ENCODE results near the gene CHRNA9. TPM values are rescaled to one million over a fixed set of nuclear protein-coding genes. Genes with fewer than 3 reads are reported as not detected.
"Not testable (repeated sequence)": the region's sequence is repeated elsewhere in the genome, so short reads cannot be mapped to it uniquely, and the experiment has no call there.

Gene CHRNA9
- total and polyA plus RNA-seq, 3 experiments from 2014 or later: 0.11 to 0.14 TPM; not detected in 1

- Histone ChIP-seq H3K9me3 (ENCODE audit: low read length) (peaks cover 14% of the 10 kb centered on the region), H3K27me3 (ENCODE audit: insufficient read depth, low read length, poor library complexity, severe bottlenecking) (no peaks in the 10 kb centered on the region), H3K27ac (ENCODE audit: low read depth, low read length) (no peak overlapping the region), H3K4me1 (ENCODE audit: insufficient read depth, low read length) (peaks cover 48% of the 10 kb centered on the region), H3K36me3 (ENCODE audit: insufficient read depth, low read length) (no peaks in the 10 kb centered on the region), H3K4me3 (ENCODE audit: low read length) (no peak overlapping the region)
- Mint-ChIP-seq H3K4me1 (peaks cover 38 to 53% (median 49%) of the 10 kb centered on the region in 3 donors), H3K27me3 (no peaks in the 10 kb centered on the region), H3K27ac (no peak overlapping the region), H3K36me3 (peaks cover 0 to 3% (median 2%) of the 10 kb centered on the region in 3 donors), H3K9me3 (no peaks in the 10 kb centered on the region), H3K4me3 (no peak overlapping the region)
- CTCF ChIA-PET: no interaction called here
- POLR2A ChIA-PET: interaction anchor here (0.8 kb wide), 1 partner anchor 11 kb away, joined by 3 read pairs; no protein-coding TSS in a partner anchor
- no peak for DNase-seq
Measured at GRCh38 chr4:40294339-40294738, 40.8 kb upstream of the CHRNA9 start.

DNA sequence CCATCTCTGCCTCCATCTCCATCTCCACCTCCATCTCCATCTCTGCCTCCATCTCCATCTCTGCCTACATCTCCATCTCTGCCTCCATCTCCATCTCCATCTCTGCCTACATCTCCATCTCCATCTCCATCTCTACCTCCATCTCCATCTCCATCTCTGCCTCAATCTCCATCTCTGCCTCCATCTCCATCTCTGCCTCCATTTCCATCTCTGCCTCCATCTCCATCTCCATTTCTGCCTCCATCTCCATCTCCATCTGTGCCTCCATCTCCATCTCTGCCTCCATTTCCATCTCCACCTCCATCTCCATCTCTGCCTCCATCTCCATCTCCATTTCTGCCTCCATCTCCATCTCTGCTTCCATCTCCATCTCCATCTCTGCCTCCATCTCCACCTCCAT, 40.1 kb upstream of the CHRNA9 start:
- Histone ChIP-seq H3K4me1 (ENCODE audit: insufficient read depth, low read length) (peaks cover 48% of the 10 kb centered on the region), H3K4me3 (ENCODE audit: low read length) (peak overlapping the region; percentile 15), H3K9me3 (ENCODE audit: low read length) (peaks cover 14% of the 10 kb centered on the region)
- H3K36me3 Mint-ChIP-seq; H3K9me3 Mint-ChIP-seq; POLR2A ChIA-PET; H3K27me3 ChIP-seq (ENCODE audit: insufficient read depth, low read length, poor library complexity, severe bottlenecking); H3K4me3 Mint-ChIP-seq; H3K27me3 Mint-ChIP-seq; H3K36me3 ChIP-seq (ENCODE audit: insufficient read depth, low read length); H3K27ac ChIP-seq (ENCODE audit: low read depth, low read length); H3K27ac Mint-ChIP-seq; DNase-seq: not testable (repeated sequence)
- CTCF ChIA-PET: interaction anchor here (1.0 kb wide), 1 partner anchor 9 kb away, joined by 4 read pairs; no protein-coding TSS in a partner anchor
- H3K4me1 Mint-ChIP-seq: peaks cover 37 to 53% (median 48%) of the 10 kb centered on the region in 3 donors

GRCh38 chr4:40295572-40295971, 39.6 kb upstream of the CHRNA9 start:
- H3K4me3 Mint-ChIP-seq: no peak overlapping the region
- peaks cover 37 to 53% (median 48%) of the 10 kb centered on the region in 3 donors for H3K4me1 Mint-ChIP-seq
- Histone ChIP-seq H3K4me1 (ENCODE audit: insufficient read depth, low read length) (peaks cover 48% of the 10 kb centered on the region), H3K27ac (ENCODE audit: low read depth, low read length) (no peak overlapping the region), H3K36me3 (ENCODE audit: insufficient read depth, low read length) (no peaks in the 10 kb centered on the region), H3K9me3 (ENCODE audit: low read length) (peaks cover 14% of the 10 kb centered on the region), H3K27me3 (ENCODE audit: insufficient read depth, low read length, poor library complexity, severe bottlenecking) (no peaks in the 10 kb centered on the region), H3K4me3 (ENCODE audit: low read length) (no peak overlapping the region)
- H3K9me3 Mint-ChIP-seq: no peaks in the 10 kb centered on the region
- H3K27me3 Mint-ChIP-seq: no peaks in the 10 kb centered on the region
- CTCF ChIA-PET: interaction anchor here (1.0 kb wide), 1 partner anchor 9 kb away, joined by 4 read pairs; no protein-coding TSS in a partner anchor
- POLR2A ChIA-PET: no interaction called here
- H3K27ac Mint-ChIP-seq: no peak overlapping the region
- peaks cover 0 to 3% (median 2%) of the 10 kb centered on the region in 3 donors for H3K36me3 Mint-ChIP-seq
- DNase-seq: no peak

GRCh38 chr4:40299126-40299525, 36.0 kb upstream of the CHRNA9 start:
- no peaks in the 10 kb centered on the region for H3K9me3 Mint-ChIP-seq
- H3K4me3 Mint-ChIP-seq: no peak overlapping the region
- H3K4me1 Mint-ChIP-seq: peaks cover 47 to 69% (median 62%) of the 10 kb centered on the region in 3 donors
- ChIA-PET CTCF (interaction anchor here (0.6 to 1.0 kb wide), 2 partner anchors 31 to 94 kb away, joined by 3 to 4 read pairs; no protein-coding TSS in a partner anchor), POLR2A (interaction anchor here (1.6 kb wide), 1 partner anchor 15 kb away, joined by 6 read pairs; no protein-coding TSS in a partner anchor)
- DNase-seq: no peak
- Histone ChIP-seq H3K27ac (ENCODE audit: low read depth, low read length) (no peak overlapping the region), H3K9me3 (ENCODE audit: low read length) (peaks cover 14% of the 10 kb centered on the region), H3K36me3 (ENCODE audit: insufficient read depth, low read length) (no peaks in the 10 kb centered on the region), H3K4me3 (ENCODE audit: low read length) (no peak overlapping the region), H3K27me3 (ENCODE audit: insufficient read depth, low read length, poor library complexity, severe bottlenecking) (no peaks in the 10 kb centered on the region), H3K4me1 (ENCODE audit: insufficient read depth, low read length) (peaks cover 68% of the 10 kb centered on the region)
- no peaks in the 10 kb centered on the region for H3K27me3 Mint-ChIP-seq
- peak overlapping the region in 3 of 8 donors; percentile 73 to 96 (median 90) for H3K27ac Mint-ChIP-seq
- peaks cover 0 to 3% (median 3%) of the 10 kb centered on the region in 3 donors for H3K36me3 Mint-ChIP-seq

DNA sequence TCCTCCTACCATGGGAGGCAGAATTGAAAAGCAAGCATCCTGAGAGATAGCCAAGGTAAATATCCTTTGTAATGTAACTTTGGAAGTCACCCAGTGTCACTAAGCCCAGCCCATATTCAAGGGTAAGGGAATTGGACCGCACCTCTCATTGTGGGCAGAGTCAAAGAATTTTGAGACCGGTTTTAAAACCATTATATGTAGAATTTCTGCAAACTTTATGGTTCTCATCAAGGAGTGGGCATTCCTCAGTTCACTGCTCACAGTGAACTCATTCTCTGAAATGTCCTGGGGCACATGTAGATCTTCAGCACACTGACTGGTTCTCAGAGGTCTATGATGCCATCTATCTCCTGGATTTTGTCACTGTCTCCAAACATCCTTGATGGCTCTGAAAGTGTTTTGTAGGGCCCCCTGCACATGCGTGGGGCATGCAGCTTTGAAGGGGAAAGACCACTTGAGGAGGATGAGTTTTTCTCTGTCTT, 35.3 kb upstream of the CHRNA9 start:
- CTCF ChIA-PET: interaction anchor here (0.6 to 1.8 kb wide), 6 partner anchors 10 to 95 kb away, joined by 3 to 7 read pairs (median 4); no protein-coding TSS in a partner anchor
- DNase-seq: no peak
- Histone ChIP-seq H3K4me3 (ENCODE audit: low read length) (no peak overlapping the region), H3K27me3 (ENCODE audit: insufficient read depth, low read length, poor library complexity, severe bottlenecking) (no peaks in the 10 kb centered on the region), H3K4me1 (ENCODE audit: insufficient read depth, low read length) (peaks cover 74% of the 10 kb centered on the region), H3K27ac (ENCODE audit: low read depth, low read length) (no peak overlapping the region), H3K9me3 (ENCODE audit: low read length) (peaks cover 7% of the 10 kb centered on the region), H3K36me3 (ENCODE audit: insufficient read depth, low read length) (no peaks in the 10 kb centered on the region)
- H3K4me3 Mint-ChIP-seq: peak overlapping the region in 4 of 7 donors; percentile 8 to 68 (median 22)
- H3K9me3 Mint-ChIP-seq: no peaks in the 10 kb centered on the region
- peak overlapping the region; percentile 90 to 99 (median 96) for H3K27ac Mint-ChIP-seq
- POLR2A ChIA-PET: interaction anchor here (0.8 to 1.6 kb wide), 3 partner anchors 15 to 99 kb away, joined by 3 to 8 read pairs (median 6); no protein-coding TSS in a partner anchor
- H3K36me3 Mint-ChIP-seq: peaks cover 0 to 3% (median 3%) of the 10 kb centered on the region in 3 donors
- no peaks in the 10 kb centered on the region for H3K27me3 Mint-ChIP-seq
- H3K4me1 Mint-ChIP-seq: peaks cover 52 to 76% (median 68%) of the 10 kb centered on the region in 3 donors

DNA sequence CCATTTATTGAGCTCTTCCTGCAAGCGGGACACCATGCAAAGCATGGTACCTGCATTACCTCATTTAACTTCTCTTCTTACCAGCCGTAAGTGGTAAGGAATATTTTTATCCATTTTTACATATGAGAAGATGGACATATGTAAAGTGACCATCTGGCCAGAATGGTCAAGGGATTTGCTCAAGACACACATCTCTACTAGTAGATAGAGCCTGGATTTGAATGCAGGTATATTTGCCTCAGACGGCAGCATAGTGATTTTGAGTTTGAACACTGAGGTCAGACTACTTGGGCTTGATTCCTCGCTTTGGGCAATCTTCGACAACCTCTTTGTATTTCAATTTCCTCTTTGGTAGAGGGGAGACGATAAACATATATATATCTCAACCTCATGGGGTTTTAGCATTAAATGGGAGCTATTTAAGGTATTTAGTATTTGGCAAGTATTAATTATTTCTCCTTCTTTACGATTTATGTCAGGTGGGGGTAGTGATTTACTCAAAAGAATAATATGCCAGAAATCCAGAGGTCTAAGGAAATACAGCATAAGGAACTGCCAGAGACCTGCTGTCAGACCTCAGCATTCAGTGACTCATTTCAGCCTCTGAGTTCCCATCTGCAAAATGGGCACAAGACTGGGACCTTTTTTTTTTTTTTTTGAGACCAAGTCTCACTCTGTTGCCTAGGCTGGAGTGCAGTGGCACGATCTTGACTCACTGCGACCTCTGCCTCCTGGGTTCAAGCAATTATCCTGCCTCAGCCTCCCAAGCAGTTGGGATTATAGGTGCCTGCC, 34.6 kb upstream of the CHRNA9 start:
- Histone ChIP-seq H3K27ac (ENCODE audit: low read depth, low read length) (no peak overlapping the region), H3K27me3 (ENCODE audit: insufficient read depth, low read length, poor library complexity, severe bottlenecking) (no peaks in the 10 kb centered on the region), H3K4me3 (ENCODE audit: low read length) (no peak overlapping the region), H3K4me1 (ENCODE audit: insufficient read depth, low read length) (peaks cover 81% of the 10 kb centered on the region), H3K9me3 (ENCODE audit: low read length) (no peaks in the 10 kb centered on the region), H3K36me3 (ENCODE audit: insufficient read depth, low read length) (no peaks in the 10 kb centered on the region)
- POLR2A ChIA-PET: interaction anchor here (0.5 to 1.7 kb wide), 11 partner anchors 9 to 552 kb away, joined by 3 to 16 read pairs (median 5); no protein-coding TSS in a partner anchor
- no peaks in the 10 kb centered on the region for H3K9me3 Mint-ChIP-seq
- H3K4me3 Mint-ChIP-seq: peak overlapping the region in 6 of 7 donors; percentile 8 to 81 (median 68)
- H3K27me3 Mint-ChIP-seq: no peaks in the 10 kb centered on the region
- H3K4me1 Mint-ChIP-seq: peaks cover 59 to 83% (median 75%) of the 10 kb centered on the region in 3 donors
- CTCF ChIA-PET: interaction anchor here (0.6 to 1.8 kb wide), 12 partner anchors 9 to 100 kb away, joined by 3 to 9 read pairs (median 4); no protein-coding TSS in a partner anchor
- no peak for DNase-seq
- H3K27ac Mint-ChIP-seq: peak overlapping the region; percentile 90 to 99 (median 96)
- H3K36me3 Mint-ChIP-seq: peaks cover 0 to 3% (median 3%) of the 10 kb centered on the region in 3 donors

DNA sequence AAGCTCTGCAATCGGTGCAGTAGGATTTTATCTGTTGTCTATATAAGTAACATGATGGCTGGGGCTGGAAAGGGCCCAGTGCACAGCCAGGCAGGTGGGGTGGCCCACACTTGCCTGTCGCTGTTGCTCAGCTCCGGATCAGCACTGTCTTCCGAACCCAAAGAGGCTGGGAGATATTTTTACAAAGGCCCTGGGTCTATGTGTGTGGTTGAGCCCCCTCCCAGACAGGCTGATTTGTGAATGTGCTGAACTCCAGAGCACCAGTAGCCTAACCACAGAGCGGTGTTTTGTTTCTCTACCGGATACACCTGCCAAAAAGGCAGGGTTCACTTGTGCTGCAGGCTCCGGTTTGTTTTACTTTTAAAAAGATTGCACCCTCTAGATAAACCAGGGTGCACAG, 33.5 kb upstream of the CHRNA9 start:
- POLR2A ChIA-PET: interaction anchor here (0.5 to 1.7 kb wide), 10 partner anchors 8 to 107 kb away, joined by 3 to 16 read pairs (median 5); no protein-coding TSS in a partner anchor
- peak in 4 of 5 donors; percentile 20 to 92 (median 84) for DNase-seq
- Mint-ChIP-seq H3K36me3 (peaks cover 0 to 3% (median 3%) of the 10 kb centered on the region in 3 donors), H3K4me3 (peak overlapping the region; percentile 11 to 81 (median 69)), H3K4me1 (peaks cover 68 to 89% (median 81%) of the 10 kb centered on the region in 3 donors), H3K27ac (peak overlapping the region; percentile 90 to 99 (median 96)), H3K27me3 (peaks cover 0 to 2% of the 10 kb centered on the region in 2 donors), H3K9me3 (no peaks in the 10 kb centered on the region)
- no peaks in the 10 kb centered on the region for H3K9me3 ChIP-seq (ENCODE audit: low read length)
- peak overlapping the region; percentile 27 for H3K4me3 ChIP-seq (ENCODE audit: low read length)
- CTCF ChIA-PET: interaction anchor here (0.6 to 1.8 kb wide), 10 partner anchors 10 to 101 kb away, joined by 3 to 9 read pairs (median 4); no protein-coding TSS in a partner anchor
- H3K27me3 ChIP-seq (ENCODE audit: insufficient read depth, low read length, poor library complexity, severe bottlenecking): no peaks in the 10 kb centered on the region
- H3K27ac ChIP-seq (ENCODE audit: low read depth, low read length): no peak overlapping the region
- no peaks in the 10 kb centered on the region for H3K36me3 ChIP-seq (ENCODE audit: insufficient read depth, low read length)
- peaks cover 92% of the 10 kb centered on the region for H3K4me1 ChIP-seq (ENCODE audit: insufficient read depth, low read length)

Measured in CD8-positive, alpha-beta memory T cell (primary cell).